Lung (tissue), 12 donors: ENCODE results near the gene HOXD9. TPM values are rescaled to one million over a fixed set of nuclear protein-coding genes. Genes with fewer than 3 reads are reported as not detected.

ENCODE experiments used
- ATAC-seq: fragments of 200-7000 bp; cut with Tn5 transposase; one replicate; pipeline ENCODE4 v1.9.1; 2020; ENCODE audit warnings: moderate number of reproducible peaks; ENCODE audit not compliant: insufficient read depth, low FRiP score
- DNase-seq, 3 donors: peaks; one replicate each; pipeline ENCODE4 v3.0.0-alpha.2; 2013 to 2017
- H3K27ac ChIP-seq, 2 donors: one replicate each; pipeline ENCODE4 v1.5.1; 2013; ENCODE audit warnings: mild to moderate bottlenecking in 2 of 2, moderate library complexity in 2 of 2, control low read depth in 1 of 2, inconsistent platforms in 1 of 2, low read depth in 1 of 2, low read length in 1 of 2
- H3K27me3 ChIP-seq, 3 donors: one replicate each; pipeline ENCODE4 v1.5.1; 2013; ENCODE audit warnings: low read length in 2 of 3; ENCODE audit not compliant: control insufficient read depth in 3 of 3, insufficient read depth in 3 of 3
- H3K36me3 ChIP-seq, 4 donors: one replicate each; pipeline ENCODE4 v1.5.1; 2013; ENCODE audit warnings: low read length in 4 of 4, mild to moderate bottlenecking in 1 of 4, moderate library complexity in 1 of 4; ENCODE audit not compliant: control insufficient read depth in 4 of 4, insufficient read depth in 4 of 4
- H3K4me1 ChIP-seq, 5 donors: one replicate each; pipeline ENCODE4 v1.5.1; 2013; ENCODE audit warnings: low read length in 5 of 5, mild to moderate bottlenecking in 2 of 5, moderate library complexity in 1 of 5; ENCODE audit not compliant: control insufficient read depth in 5 of 5, insufficient read depth in 5 of 5
- H3K4me3 ChIP-seq: one replicate; pipeline ENCODE4 v1.5.1; 2013; ENCODE audit warnings: mild to moderate bottlenecking, control low read depth, moderate library complexity
- H3K9ac ChIP-seq, 2 donors: one replicate each; pipeline ENCODE4 v1.5.1; 2013; ENCODE audit warnings: low read length in 2 of 2, control low read depth in 1 of 2; ENCODE audit not compliant: insufficient read depth in 1 of 2
- H3K9me3 ChIP-seq, 4 donors: one replicate each; pipeline ENCODE4 v1.5.1; 2013; ENCODE audit warnings: low read length in 3 of 4, mild to moderate bottlenecking in 1 of 4, moderate library complexity in 1 of 4; ENCODE audit not compliant: control insufficient read depth in 4 of 4, insufficient read depth in 3 of 4
- WGBS, 2 donors: extraction: QIAGEN DNeasy Blood & Tissue Kit; methylation state at CpG; one replicate each; pipeline ENCODE4 v1.1.7; 2013; 5-methylcytosine and 5-hydroxymethylcytosine counted together
- polyA plus RNA-seq, 2 donors: library from polyadenylated mRNA; stranded (reverse); fragments of 200-250 nt; gene quantifications; one replicate each; pipeline ENCODE4 v1.2.1, GENCODE V29; 2013
- total RNA-seq, 2 donors: library from RNA; depleted of rRNA in 1 of 2; stranded (reverse); fragments of >200 nt in 1 of 2; gene quantifications; one replicate each; pipeline ENCODE4 v1.2.1, GENCODE V29; 2014 to 2021
- TF ChIP-seq, protein P1 (sequence below): IDR thresholded peaks from 2 replicates; pipeline ENCODE4 v1.5.1; 2012; ENCODE audit warnings: mild to moderate bottlenecking; ENCODE audit errors: control extremely low read depth, extremely low read depth
- donor health status: control.
- donor health status: control.
- donor health status: Bipolar disorder and iron deficiency.
- donor health status: healthy.
- donor health status: DM: yes; HTN: yes; CAD: no.

HOXD9 gene
- total and polyA plus RNA-seq, 4 donors, result 0.29 to 0.80 (median 0.51) TPM

DNA sequence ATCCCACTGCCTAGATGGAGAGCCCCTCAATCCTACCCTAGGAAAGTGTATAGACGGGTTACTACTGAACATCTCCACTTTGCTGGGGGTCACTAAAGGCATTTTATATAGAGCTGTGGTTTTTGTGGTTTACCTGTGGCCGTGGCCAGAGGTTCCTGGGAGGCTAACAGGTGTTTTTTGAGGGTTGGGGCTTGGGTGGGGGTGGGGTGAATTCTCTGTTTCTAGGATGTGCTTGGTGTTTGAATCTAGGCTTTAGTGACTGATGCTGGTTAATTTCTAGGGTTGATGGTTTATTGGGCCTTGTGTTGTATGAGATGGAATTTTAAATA lies 14.7 kb downstream of the HOXD9 start:
- Histone ChIP-seq H3K9ac (no peak overlapping the region), H3K27ac (no peak overlapping the region), H3K4me3 (no peak overlapping the region), H3K9me3 (peaks cover 0 to 10% (median 0%) of the 10 kb centered on the region in 4 donors), H3K36me3 (no peaks in the 10 kb centered on the region), H3K27me3 (peaks cover 19 to 94% (median 93%) of the 10 kb centered on the region in 3 donors), H3K4me1 (peaks cover 0 to 15% (median 4%) of the 10 kb centered on the region in 5 donors)
- no peak for ATAC-seq
- TF ChIP-seq, protein P1, sequence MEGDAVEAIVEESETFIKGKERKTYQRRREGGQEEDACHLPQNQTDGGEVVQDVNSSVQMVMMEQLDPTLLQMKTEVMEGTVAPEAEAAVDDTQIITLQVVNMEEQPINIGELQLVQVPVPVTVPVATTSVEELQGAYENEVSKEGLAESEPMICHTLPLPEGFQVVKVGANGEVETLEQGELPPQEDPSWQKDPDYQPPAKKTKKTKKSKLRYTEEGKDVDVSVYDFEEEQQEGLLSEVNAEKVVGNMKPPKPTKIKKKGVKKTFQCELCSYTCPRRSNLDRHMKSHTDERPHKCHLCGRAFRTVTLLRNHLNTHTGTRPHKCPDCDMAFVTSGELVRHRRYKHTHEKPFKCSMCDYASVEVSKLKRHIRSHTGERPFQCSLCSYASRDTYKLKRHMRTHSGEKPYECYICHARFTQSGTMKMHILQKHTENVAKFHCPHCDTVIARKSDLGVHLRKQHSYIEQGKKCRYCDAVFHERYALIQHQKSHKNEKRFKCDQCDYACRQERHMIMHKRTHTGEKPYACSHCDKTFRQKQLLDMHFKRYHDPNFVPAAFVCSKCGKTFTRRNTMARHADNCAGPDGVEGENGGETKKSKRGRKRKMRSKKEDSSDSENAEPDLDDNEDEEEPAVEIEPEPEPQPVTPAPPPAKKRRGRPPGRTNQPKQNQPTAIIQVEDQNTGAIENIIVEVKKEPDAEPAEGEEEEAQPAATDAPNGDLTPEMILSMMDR, result no peak
- 22 to 23% methylated on average over 2 of the region's 2 CpGs for WGBS, 2 donors
- no peak for DNase-seq

DNA sequence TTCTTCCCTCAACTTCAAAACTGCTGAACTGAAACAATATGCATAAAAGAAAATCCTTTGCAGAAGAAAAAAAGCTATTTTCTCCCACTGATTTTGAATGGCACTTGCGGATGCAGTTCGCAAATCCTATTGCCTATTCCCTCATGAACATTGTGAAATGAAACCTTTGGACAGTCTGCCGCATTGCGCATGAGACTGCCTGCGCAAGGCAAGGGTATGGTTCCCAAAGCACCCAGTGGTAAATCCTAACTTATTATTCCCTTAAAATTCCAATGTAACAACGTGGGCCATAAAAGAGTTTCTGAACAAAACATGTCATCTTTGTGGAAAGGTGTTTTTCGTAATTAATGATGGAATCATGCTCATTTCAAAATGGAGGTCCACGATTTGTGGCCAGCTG lies 15.4 kb downstream of the HOXD9 start:
- H3K4me3 ChIP-seq, result no peak overlapping the region
- ATAC-seq, result no peak
- H3K36me3 ChIP-seq, result no peaks in the 10 kb centered on the region
- DNase-seq, result no peak
- 45 to 46% methylated on average over 8 of the region's 8 CpGs for WGBS, 2 donors
- H3K9me3 ChIP-seq, result peaks cover 0 to 10% (median 0%) of the 10 kb centered on the region in 4 donors
- H3K27ac ChIP-seq, result no peak overlapping the region
- peaks cover 0 to 15% (median 4%) of the 10 kb centered on the region in 5 donors for H3K4me1 ChIP-seq
- H3K27me3 ChIP-seq, result peaks cover 19 to 94% (median 92%) of the 10 kb centered on the region in 3 donors
- TF ChIP-seq, protein P1, result no peak
- H3K9ac ChIP-seq, result no peak overlapping the region

DNA sequence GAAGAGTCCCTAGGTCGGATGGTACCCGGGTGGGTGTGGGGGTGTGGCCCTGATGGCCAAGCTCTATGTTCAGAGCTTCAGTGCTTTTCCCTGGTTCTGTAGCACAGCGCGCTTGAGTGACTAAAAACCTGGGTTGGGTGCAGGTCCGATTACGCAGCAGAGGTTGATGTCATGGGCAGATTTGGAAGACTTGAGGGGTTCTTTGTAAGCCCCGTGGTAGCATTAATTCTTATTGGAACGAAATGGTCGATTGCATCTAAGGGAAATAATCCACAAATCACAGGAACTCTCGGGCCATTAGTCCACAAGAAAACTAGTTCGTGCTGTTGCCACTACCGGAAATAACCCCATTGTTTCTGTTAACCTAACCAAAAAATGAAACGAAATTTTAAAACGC lies 16.0 kb downstream of the HOXD9 start:
- WGBS, 2 donors, result 7 to 14% methylated on average over 14 of the region's 14 CpGs
- TF ChIP-seq, protein P1, result no peak
- no peaks in the 10 kb centered on the region for H3K36me3 ChIP-seq
- peaks cover 19 to 94% (median 92%) of the 10 kb centered on the region in 3 donors for H3K27me3 ChIP-seq
- no peak overlapping the region for H3K4me3 ChIP-seq
- DNase-seq (no peak), ATAC-seq (no peak)
- H3K27ac ChIP-seq, result no peak overlapping the region
- peaks cover 0 to 10% (median 0%) of the 10 kb centered on the region in 4 donors for H3K9me3 ChIP-seq
- no peak overlapping the region for H3K9ac ChIP-seq
- peaks cover 0 to 15% (median 4%) of the 10 kb centered on the region in 5 donors for H3K4me1 ChIP-seq

DNA sequence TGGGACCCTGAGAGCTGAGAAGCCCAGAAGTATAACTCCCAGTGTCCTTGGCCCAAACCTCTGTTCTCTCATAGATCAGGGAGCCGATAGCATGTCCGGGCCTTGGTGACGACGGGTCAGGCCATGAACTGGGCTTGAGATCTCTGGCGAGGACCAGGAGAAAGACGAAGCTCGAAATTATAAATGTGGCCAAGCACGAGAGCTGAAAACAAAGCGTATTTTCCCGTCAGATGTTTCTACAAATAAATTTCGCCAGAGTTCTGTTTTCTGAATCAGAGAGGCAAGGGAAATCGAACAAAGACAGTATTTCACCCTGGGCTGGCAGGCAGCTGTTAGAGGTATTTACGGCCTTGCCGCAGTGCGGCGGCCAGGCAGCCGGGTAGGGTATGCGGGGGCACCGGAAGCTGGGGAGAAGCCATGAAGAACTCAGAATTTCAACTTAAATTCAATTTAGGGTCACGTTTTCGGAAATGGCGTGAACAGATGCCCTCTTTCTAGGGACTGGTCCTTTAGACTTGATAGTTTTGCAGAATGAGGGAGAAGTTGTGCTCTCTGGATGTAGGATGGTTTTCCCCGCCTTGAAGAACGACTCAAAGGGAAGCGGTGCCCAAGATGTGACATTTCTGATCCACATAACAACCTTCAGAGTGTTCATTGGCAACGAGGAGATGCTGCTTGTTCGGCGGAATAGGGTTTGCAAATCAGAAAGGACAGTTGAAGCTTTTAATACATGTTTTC lies 16.6 kb downstream of the HOXD9 start:
- Histone ChIP-seq H3K36me3 (no peaks in the 10 kb centered on the region), H3K27me3 (peaks cover 19 to 94% (median 92%) of the 10 kb centered on the region in 3 donors), H3K9me3 (peaks cover 0 to 10% (median 0%) of the 10 kb centered on the region in 4 donors), H3K9ac (no peak overlapping the region), H3K4me1 (peaks cover 0 to 15% (median 4%) of the 10 kb centered on the region in 5 donors), H3K27ac (no peak overlapping the region), H3K4me3 (no peak overlapping the region)
- TF ChIP-seq, protein P1, result no peak
- ATAC-seq (no peak), DNase-seq (no peak)
- 12 to 17% methylated on average over 28 of the region's 28 CpGs for WGBS, 2 donors
